GM23248 (cell line): ENCODE measurements around the gene MORC1.

Experiments used
- EZH2 ChIP-seq: fragments of 200-600 bp; sonication (generic); IDR thresholded peaks from 2 replicates; pipeline ENCODE4 v1.6.1; 2018; ENCODE audit warnings: antibody characterized with exemption, mild to moderate bottlenecking; ENCODE audit not compliant: insufficient read depth, poor library complexity, severe bottlenecking
- EZH2phosphoT487 ChIP-seq: fragments of 200-600 bp; sonication (generic); IDR thresholded peaks from 2 replicates; pipeline ENCODE4 v1.6.1; 2018; ENCODE audit warnings: antibody characterized with exemption, moderate library complexity, mild to moderate bottlenecking, low read depth; ENCODE audit not compliant: insufficient read depth

DNA sequence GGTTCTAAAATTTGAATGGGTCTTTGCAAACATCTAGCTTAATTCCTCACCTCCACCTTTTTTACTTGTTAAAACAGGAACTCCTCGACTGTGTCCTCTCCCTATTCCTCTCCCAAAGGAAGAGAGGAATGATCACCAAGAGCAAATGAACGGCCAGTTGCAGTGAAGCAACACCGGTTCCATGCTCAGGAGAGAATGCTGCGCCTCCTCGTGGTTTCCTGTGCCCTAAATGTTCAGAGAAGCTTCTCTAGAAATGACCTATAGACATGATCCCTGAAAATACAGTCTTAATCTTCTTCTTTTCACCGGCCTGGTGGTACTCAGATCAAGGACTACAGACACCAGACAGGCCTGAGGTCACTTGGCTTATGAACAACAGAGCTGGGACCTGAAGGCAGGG, 99.1 kb downstream of the MORC1 start:
- TF ChIP-seq EZH2 (no peak), EZH2phosphoT487 (no peak)
